Esophagus (tissue), 2 donors: ENCODE data around the gene ADRB2. TPM values are rescaled to one million over a fixed set of nuclear protein-coding genes. Genes with fewer than 3 reads are reported as not detected.
"Not testable (repeated sequence)": the region's sequence is repeated elsewhere in the genome, so short reads cannot be mapped to it uniquely, and the experiment has no call there.

Experiments
- H3K27ac ChIP-seq, 2 donors: one replicate each; pipeline ENCODE4 v1.5.1; 2013; ENCODE audit warnings: low read depth in 2 of 2, mild to moderate bottlenecking in 2 of 2, inconsistent platforms in 1 of 2, low read length in 1 of 2, moderate library complexity in 1 of 2
- H3K27me3 ChIP-seq, 2 donors: one replicate each; pipeline ENCODE4 v1.6.1; 2013; ENCODE audit warnings: low read length in 2 of 2, control low read depth in 1 of 2, mild to moderate bottlenecking in 1 of 2; ENCODE audit not compliant: insufficient read depth in 2 of 2, control insufficient read depth in 1 of 2
- H3K36me3 ChIP-seq, 2 donors: one replicate each; pipeline ENCODE4 v1.6.1; 2013; ENCODE audit warnings: low read length in 1 of 2; ENCODE audit not compliant: control insufficient read depth in 2 of 2, insufficient read depth in 2 of 2
- H3K4me1 ChIP-seq, 2 donors: one replicate each; pipeline ENCODE4 v1.6.1; 2013; ENCODE audit warnings: low read length in 1 of 2; ENCODE audit not compliant: control insufficient read depth in 2 of 2, insufficient read depth in 2 of 2
- H3K4me3 ChIP-seq, 2 donors: one replicate each; pipeline ENCODE4 v1.5.1; 2013; ENCODE audit warnings: low read length in 2 of 2, mild to moderate bottlenecking in 2 of 2, low read depth in 1 of 2, moderate library complexity in 1 of 2
- H3K9me3 ChIP-seq, 2 donors: one replicate each; pipeline ENCODE4 v1.6.1; 2013; ENCODE audit warnings: mild to moderate bottlenecking in 2 of 2, low read depth in 1 of 2, low read length in 1 of 2, moderate library complexity in 1 of 2; ENCODE audit not compliant: control insufficient read depth in 2 of 2, insufficient read depth in 1 of 2
- WGBS, 2 donors: extraction: QIAGEN DNeasy Blood & Tissue Kit; methylation state at CpG; one replicate each; pipeline ENCODE4 v1.1.7; 2013; 5-methylcytosine and 5-hydroxymethylcytosine counted together
- polyA plus RNA-seq, 2 donors: library from polyadenylated mRNA; stranded (reverse); fragments of 200-250 nt; gene quantifications; one replicate each; pipeline ENCODE4 v1.2.3, GENCODE V29; 2013
- donor health status: healthy with polysubstance abuse.
- donor health status: Bipolar disorder and iron deficiency.

The ADRB2 gene
- polyA plus RNA-seq, 2 donors = 2.1 to 2.8 TPM

DNA sequence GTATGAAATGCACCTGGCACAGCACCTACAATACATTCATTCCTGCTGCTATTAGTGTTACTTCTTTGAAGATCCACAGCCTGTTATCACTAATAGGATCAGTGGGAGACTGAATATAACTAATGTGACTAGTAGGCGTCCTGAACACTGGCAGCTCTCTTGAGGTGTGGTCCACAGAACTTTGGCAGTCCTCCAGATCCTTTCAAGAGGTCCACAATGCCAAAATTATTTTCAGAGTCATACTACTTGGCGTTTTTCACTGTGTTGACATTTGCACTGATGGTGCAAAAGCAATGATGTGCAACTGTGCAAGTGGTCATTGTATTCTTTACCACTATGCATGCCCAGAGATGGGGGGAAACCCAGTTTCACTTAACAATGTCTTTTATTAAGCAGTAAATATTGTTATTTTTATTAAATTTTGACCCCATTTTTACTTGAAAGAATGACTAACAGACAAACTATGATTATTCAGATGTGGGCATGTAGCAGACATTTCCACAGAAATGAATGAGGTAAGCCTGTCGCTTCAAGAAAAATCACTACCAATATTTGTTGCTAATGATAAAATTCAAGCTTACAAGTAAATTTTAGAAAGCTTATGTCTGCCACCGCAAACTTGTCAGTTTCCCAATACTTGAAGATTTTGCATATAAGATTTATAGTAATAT is 48.9 kb downstream of the ADRB2 start:
- Histone ChIP-seq H3K4me3 (no peak overlapping the region), H3K36me3 (no peaks in the 10 kb centered on the region), H3K27me3 (no peaks in the 10 kb centered on the region), H3K27ac (no peak overlapping the region), H3K9me3 (no peaks in the 10 kb centered on the region), H3K4me1 (no peaks in the 10 kb centered on the region)
- WGBS, 2 donors = 59 to 63% methylated on average over 4 of the region's 4 CpGs

DNA sequence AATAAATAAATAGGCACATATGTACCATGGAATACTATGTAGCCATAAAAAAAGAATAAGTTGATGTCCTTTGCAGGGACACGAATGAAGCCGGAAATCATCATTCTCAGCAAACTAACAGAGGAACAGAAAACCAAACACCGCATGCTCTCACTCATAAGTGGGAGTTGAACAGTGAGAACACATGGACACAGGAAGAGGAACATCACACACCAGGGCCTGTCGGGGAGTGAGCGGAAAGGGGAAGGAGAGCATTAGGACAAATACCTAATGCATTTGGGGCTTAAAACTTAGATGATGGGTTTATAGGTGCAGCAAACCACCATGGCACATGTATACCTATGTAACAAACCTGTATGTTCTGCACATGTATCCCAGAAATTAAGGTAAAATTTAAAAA is 51.0 kb downstream of the ADRB2 start:
- H3K36me3 ChIP-seq, H3K27me3 ChIP-seq, H3K9me3 ChIP-seq, H3K27ac ChIP-seq, H3K4me3 ChIP-seq, H3K4me1 ChIP-seq: not testable (repeated sequence)
- WGBS, 2 donors = 95 to 97% methylated on average over 5 of the region's 5 CpGs

Other genes starting within 250 kb of the ADRB2 start
- under 1 TPM; 0.02 to 0.20 TPM for gene HTR4, start 172.1 kb upstream of the ADRB2 start, polyA plus RNA-seq
- gene SH3TC2, start 236.5 kb downstream of the ADRB2 start, polyA plus RNA-seq = 1 to 10 TPM; 1.4 to 5.1 TPM